Right atrium auricular region (tissue), 2 donors: ENCODE results near the gene SCAP. TPM values are rescaled to one million over a fixed set of nuclear protein-coding genes. Genes with fewer than 3 reads are reported as not detected.

Source experiments
- DNase-seq: peaks from one replicate; pipeline ENCODE4 v3.0.0-alpha.2; 2019; ENCODE audit warnings: low spot score
- H3K27ac ChIP-seq, 2 donors: fragments of 200-600 bp; sonication (generic); 1 replicate in 1 of 2; 2 replicates in 1 of 2; pipeline ENCODE4 v1.5.1; 2016 to 2019
- H3K27me3 ChIP-seq, 2 donors: fragments of 200-600 bp; sonication (generic); one replicate each; pipeline versions ENCODE4 v1.5.1 to v1.6.0; 2017 to 2019
- H3K36me3 ChIP-seq: fragments of 200-600 bp; sonication (generic); one replicate; pipeline ENCODE4 v1.5.1; 2016
- H3K4me1 ChIP-seq, 2 donors: fragments of 200-600 bp; sonication (generic); one replicate each; pipeline versions ENCODE4 v1.5.1 to v1.6.0; 2017 to 2019
- H3K4me3 ChIP-seq, 2 donors: fragments of 200-600 bp; sonication (generic); 1 replicate in 1 of 2; 2 replicates in 1 of 2; pipeline ENCODE4 v1.5.1; 2017 to 2019; ENCODE audit warnings: mild to moderate bottlenecking in 1 of 2, moderate library complexity in 1 of 2
- H3K9me3 ChIP-seq, 2 donors: fragments of 200-600 bp; sonication (generic); one replicate each; pipeline ENCODE4 v1.5.1; 2019
- CTCF ChIP-seq, 2 donors: fragments of 200-600 bp; sonication (generic); IDR thresholded peaks; one replicate each; pipeline ENCODE4 v1.5.1; 2019; ENCODE audit warnings: antibody characterized with exemption in 2 of 2
- total RNA-seq, 2 donors: library from RNA; depleted of rRNA; stranded (reverse); fragments of >200 nt; gene quantifications; one replicate each; pipeline ENCODE4 v1.1.0, GENCODE V29; 2016

The SCAP gene
- 10 to 100 TPM; 46.5 to 57.3 TPM for total RNA-seq

GRCh38 chr3:47475570-47476329 is at the start of gene SCAP:
SCAP (minus strand) TSS chr3:47475941; CDS start chr3:47442993, 32,948 bp downstream.
- H3K4me3 ChIP-seq: peak within 1 kb of the TSS; percentile 69 to 77
- H3K9me3 ChIP-seq: no peaks in the 10 kb centered on the region
- peak within 1 kb of the TSS; percentile 84 to 86 for H3K27ac ChIP-seq
- no peaks in the 10 kb centered on the region for H3K36me3 ChIP-seq
- DNase-seq: peak; percentile 94
- no peaks in the 10 kb centered on the region for H3K27me3 ChIP-seq
- peaks cover 0 to 27% of the 10 kb centered on the region in 2 donors for H3K4me1 ChIP-seq
- peak; percentile 87 to 97 for TF ChIP-seq CTCF (IDR thresholded peaks at IDR 0.05)

DNA sequence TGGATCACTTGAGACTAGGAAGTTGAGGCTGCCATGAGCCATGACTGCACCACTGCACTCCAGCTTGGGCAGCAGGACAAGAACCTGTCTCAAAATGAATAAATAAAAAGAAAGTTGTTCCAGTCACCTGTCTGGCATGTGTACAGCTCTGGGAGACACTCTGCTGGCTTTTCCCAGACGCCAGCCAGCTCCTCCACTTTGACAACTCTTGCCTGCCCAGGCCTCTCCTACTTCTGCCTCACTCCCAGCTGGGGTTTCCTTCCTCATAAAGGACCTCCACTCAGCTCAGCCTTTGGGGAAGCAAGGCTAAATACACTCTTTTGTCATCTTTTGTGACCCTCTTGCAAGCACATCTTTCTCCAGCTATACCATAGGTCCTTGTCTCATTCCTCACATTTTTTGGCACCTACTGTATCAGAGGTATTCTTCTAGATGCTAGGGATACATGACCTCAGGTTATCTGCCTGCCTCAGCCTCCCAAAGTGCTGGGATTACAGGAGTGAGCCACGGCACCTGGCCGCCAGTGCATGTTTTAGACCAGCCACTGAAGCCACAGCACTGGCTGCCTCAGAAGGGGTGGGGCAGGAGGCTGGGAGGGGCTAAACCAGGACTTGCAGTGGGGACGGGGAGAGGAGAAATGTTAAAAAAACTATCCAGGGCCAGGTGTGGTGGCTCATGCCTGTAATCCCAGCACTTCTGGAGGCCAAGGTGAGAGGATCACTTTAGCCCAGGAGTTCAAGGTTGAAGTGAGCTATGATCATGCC is 47.8 kb upstream of the SCAP start:
- H3K4me1 ChIP-seq: no peaks in the 10 kb centered on the region
- no peak overlapping the region for H3K27ac ChIP-seq
- DNase-seq: no peak
- no peaks in the 10 kb centered on the region for H3K36me3 ChIP-seq
- no peak for TF ChIP-seq CTCF (IDR thresholded peaks at IDR 0.05)
- H3K27me3 ChIP-seq: no peaks in the 10 kb centered on the region
- no peak overlapping the region for H3K4me3 ChIP-seq
- H3K9me3 ChIP-seq: no peaks in the 10 kb centered on the region

DNA sequence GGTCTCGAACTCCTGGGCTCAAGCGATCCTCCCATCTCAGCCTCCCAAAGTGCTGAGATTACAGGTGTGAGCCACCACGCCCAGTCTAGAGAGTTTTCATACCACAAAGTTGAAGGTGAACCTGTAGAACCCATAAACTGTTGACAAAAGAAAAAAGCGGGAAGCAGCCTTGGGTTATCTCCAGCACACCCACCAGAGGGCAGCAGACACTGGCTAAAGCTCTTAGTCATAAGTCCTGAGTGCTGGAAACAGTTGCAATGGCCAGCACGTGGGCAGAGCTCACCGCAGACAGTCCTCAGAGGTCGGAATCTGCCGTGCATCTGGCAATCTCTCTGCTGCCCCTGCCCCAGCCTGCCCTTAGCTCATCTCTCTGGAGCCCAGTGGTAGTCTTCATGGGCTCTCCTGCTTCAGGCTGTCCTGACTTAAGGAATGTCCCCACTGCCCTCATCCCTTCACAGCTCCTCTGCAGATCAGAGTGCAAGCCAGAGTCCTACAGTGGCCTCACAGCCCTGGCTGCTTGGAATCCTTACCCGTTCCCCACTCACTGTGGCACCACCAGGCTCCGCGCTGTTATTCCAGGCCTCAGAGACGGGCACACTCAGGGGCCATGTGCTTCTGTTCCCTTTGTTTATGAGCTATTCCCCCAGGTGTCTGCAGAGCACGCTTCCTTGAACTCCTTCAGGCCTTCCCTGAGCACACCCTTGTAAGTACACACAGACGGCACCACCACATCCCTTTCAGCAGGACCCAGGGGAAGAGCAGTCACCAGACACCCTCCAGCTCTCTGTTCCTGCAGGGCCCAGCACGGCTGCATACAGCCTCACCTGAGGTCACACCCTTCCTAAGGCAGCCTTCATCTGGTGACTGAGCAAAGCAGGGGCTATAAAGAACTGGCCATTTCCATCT is 46.6 kb upstream of the SCAP start:
- Histone ChIP-seq H3K27me3 (no peaks in the 10 kb centered on the region), H3K4me3 (no peak overlapping the region), H3K9me3 (no peaks in the 10 kb centered on the region), H3K4me1 (no peaks in the 10 kb centered on the region), H3K27ac (no peak overlapping the region), H3K36me3 (no peaks in the 10 kb centered on the region)
- TF ChIP-seq CTCF (IDR thresholded peaks at IDR 0.05): peak; percentile 73 to 90
- peak; percentile 80 for DNase-seq

DNA sequence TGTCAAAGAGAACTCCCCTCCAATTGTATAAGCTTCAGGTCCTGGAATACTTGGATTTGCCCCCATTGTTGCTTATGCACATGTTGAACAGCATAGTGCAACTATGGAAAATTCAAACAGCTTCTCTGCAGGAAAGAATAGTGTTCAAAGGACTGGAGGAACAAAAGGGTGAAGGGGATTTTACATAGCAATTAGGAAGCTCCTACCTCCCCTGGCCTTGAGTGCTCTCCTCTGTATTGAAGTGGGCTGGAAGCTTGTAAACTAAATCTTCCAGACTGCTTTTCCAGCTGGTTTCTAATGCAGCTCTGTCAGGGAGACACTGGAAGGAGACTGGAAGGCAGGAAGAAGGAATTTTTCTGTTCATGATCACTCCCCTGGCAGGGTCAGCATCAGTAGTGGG is 45.0 kb upstream of the SCAP start:
- no peak for DNase-seq
- no peaks in the 10 kb centered on the region for H3K27me3 ChIP-seq
- H3K4me1 ChIP-seq: no peaks in the 10 kb centered on the region
- no peak overlapping the region for H3K27ac ChIP-seq
- no peaks in the 10 kb centered on the region for H3K9me3 ChIP-seq
- no peaks in the 10 kb centered on the region for H3K36me3 ChIP-seq
- no peak for TF ChIP-seq CTCF (IDR thresholded peaks at IDR 0.05)
- H3K4me3 ChIP-seq: no peak overlapping the region

DNA sequence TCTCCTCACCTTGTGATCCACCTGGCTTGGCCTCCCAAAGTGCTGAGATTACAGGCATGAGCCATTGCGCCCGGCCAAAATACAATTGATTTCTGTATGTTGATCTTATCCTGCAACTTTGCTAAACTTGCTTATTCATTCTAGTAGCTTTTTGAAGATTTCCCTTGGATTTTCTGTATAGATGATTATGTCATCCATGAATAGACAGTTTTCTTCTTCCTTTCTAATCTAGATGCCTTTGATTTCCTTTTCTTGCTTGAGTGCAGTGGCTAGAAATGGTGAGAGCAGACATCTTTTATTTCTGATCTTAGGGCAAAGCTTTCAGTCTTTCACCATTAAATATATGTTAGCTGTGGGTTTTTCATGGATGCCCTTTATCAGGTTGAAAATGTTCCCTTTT is 42.2 kb upstream of the SCAP start:
- Histone ChIP-seq H3K27me3 (no peaks in the 10 kb centered on the region), H3K4me1 (no peaks in the 10 kb centered on the region), H3K27ac (no peak overlapping the region), H3K36me3 (no peaks in the 10 kb centered on the region), H3K9me3 (no peaks in the 10 kb centered on the region), H3K4me3 (no peak overlapping the region)
- no peak for TF ChIP-seq CTCF (IDR thresholded peaks at IDR 0.05)
- DNase-seq: no peak
